Measurements from ENCODE around the gene CCNE1.

The CCNE1 gene

DNA sequence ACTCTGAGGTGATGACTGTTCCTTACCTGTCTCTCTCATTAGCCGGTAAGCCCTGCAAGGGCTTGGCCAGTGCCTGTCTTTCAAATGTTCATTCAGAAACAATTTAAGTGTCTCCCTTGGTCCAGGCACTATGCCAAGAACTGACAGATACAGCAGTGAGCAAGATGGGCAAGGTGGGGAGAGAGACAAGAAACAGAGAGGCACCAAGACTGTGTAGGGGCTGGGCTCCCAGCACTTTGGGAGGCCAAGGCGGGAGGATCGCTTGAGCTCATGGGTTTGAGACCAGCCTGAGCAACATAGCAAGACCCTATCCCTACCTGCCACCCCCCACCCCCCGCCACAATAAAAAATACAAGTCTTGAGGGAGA lies 1.3 kb upstream of the CCNE1 start:
- TF ChIP-seq, protein P1, sequence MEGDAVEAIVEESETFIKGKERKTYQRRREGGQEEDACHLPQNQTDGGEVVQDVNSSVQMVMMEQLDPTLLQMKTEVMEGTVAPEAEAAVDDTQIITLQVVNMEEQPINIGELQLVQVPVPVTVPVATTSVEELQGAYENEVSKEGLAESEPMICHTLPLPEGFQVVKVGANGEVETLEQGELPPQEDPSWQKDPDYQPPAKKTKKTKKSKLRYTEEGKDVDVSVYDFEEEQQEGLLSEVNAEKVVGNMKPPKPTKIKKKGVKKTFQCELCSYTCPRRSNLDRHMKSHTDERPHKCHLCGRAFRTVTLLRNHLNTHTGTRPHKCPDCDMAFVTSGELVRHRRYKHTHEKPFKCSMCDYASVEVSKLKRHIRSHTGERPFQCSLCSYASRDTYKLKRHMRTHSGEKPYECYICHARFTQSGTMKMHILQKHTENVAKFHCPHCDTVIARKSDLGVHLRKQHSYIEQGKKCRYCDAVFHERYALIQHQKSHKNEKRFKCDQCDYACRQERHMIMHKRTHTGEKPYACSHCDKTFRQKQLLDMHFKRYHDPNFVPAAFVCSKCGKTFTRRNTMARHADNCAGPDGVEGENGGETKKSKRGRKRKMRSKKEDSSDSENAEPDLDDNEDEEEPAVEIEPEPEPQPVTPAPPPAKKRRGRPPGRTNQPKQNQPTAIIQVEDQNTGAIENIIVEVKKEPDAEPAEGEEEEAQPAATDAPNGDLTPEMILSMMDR (IDR thresholded peaks at IDR 0.05; ENCODE audit: insufficient read depth, low read length, missing control alignments) = no peak
- POLR2A ChIA-PET = no interaction called here
- CTCF ChIA-PET = no interaction called here
- DNase-seq (ENCODE audit: low read depth, low spot score) = no peak
- H3K4me3 ChIP-seq (ENCODE audit: low read depth, low read length) = no peak overlapping the region

DNA sequence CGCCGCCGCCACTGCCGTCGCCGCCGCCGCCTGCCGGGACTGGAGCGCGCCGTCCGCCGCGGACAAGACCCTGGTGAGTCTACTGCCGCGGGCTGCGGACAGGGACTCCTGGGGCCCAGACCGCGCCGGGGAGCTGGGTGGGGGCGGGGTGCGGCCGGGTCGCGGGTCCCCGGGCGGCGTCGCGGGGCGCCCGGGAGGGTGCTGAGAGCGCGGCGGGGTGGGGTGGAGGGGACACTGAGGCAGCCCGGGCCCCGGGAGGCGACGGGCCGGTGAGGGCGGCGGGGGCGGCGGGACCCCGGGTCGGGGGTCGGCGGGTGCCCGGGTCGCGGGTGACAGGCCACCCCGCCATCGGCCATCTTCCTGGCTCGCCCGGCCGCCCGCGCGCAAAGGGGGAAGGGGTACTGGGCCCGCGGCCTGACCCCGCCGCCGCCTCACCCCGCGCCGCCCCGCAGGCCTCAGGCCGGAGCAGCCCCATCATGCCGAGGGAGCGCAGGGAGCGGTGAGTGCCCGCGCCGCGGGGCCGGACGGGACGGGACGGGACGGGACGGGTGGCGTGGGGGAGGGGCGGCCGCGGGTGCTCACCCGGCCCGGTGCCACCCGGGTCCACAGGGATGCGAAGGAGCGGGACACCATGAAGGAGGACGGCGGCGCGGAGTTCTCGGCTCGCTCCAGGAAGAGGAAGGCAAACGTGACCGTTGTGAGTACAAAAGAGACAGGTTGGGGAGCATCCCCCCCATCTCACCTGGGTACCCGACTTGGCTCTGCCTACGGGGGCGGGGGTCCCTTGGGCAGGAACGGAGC lies 489 bp downstream of the CCNE1 start:
- ChIA-PET POLR2A (no interaction called here), CTCF (interaction anchor here (0.9 kb wide), 1 partner anchor 96 kb away, joined by 3 read pairs; no protein-coding TSS in a partner anchor)
- DNase-seq (ENCODE audit: low read depth, low spot score) = no peak
- H3K4me3 ChIP-seq (ENCODE audit: low read depth, low read length) = peak overlapping the region; percentile 54
- TF ChIP-seq, protein P1 (IDR thresholded peaks at IDR 0.05; ENCODE audit: insufficient read depth, low read length, missing control alignments) = no peak

DNA sequence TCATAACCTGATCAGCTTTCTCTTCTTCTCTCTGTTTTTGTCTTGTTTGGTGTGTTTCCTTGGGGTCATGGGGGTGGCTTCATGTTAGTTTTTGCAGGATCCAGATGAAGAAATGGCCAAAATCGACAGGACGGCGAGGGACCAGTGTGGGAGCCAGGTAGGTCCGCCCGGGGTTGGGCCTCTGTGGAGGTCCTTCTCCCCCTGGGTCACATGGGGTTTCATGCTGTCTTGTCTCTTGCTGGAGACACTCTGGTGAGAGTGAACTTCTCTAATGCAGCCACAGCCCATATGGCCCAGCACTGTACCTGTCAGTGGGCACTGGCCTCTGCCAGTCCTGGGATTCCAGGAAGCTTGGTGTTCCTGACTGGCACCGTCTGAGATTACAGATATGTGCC lies 1.1 kb downstream of the CCNE1 start:
- CTCF ChIA-PET = interaction anchor here (0.9 kb wide), 1 partner anchor 97 kb away, joined by 3 read pairs; no protein-coding TSS in a partner anchor
- DNase-seq (ENCODE audit: low read depth, low spot score) = no peak
- peak overlapping the region; percentile 54 for H3K4me3 ChIP-seq (ENCODE audit: low read depth, low read length)
- TF ChIP-seq, protein P1 (IDR thresholded peaks at IDR 0.05; ENCODE audit: insufficient read depth, low read length, missing control alignments) = no peak
- POLR2A ChIA-PET = no interaction called here

DNA sequence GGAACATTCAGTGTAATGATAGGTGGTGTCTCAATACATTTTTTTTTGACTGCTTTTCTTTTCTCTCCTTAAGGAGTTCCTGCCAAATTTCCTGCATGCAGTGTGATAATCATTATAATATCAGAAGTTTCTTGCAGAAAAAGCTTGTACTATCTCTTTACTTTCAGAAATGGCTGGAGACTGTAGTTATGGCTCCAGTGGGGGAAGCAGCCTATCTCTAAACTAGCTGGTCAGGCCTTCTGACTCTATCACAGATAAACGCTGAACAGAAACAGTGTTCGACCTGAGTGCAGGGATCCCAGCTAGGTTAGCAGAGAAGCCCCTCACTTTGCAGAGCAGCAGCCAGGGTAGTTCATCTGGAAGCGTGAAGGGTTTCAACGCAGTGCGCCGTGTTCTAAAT lies 1.9 kb downstream of the CCNE1 start:
- DNase-seq (ENCODE audit: low read depth, low spot score) = no peak
- POLR2A ChIA-PET = no interaction called here
- CTCF ChIA-PET = interaction anchor here (0.9 kb wide), 1 partner anchor 97 kb away, joined by 3 read pairs; no protein-coding TSS in a partner anchor
- TF ChIP-seq, protein P1 (IDR thresholded peaks at IDR 0.05; ENCODE audit: insufficient read depth, low read length, missing control alignments) = no peak
- H3K4me3 ChIP-seq (ENCODE audit: low read depth, low read length) = no peak overlapping the region

DNA sequence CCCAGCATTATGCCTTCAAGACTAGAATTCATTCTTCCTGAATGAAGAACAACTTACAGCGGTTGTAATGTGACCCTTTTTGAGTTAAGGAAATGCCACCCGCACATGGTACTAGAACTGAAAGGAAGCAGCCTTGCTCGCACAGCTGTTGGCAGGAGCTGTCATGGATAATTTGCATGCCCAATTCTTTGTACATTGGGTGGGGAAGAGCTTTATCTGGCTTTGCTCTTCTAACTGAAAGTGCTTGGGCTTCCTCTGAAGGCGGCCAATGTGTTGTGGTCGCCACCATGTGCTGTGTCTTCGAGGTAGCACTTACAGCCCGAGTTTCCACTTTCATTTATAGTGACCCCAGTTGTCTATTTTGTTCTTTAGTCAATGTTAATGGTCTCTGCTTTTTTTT lies 3.4 kb downstream of the CCNE1 start:
- POLR2A ChIA-PET = no interaction called here

DNA sequence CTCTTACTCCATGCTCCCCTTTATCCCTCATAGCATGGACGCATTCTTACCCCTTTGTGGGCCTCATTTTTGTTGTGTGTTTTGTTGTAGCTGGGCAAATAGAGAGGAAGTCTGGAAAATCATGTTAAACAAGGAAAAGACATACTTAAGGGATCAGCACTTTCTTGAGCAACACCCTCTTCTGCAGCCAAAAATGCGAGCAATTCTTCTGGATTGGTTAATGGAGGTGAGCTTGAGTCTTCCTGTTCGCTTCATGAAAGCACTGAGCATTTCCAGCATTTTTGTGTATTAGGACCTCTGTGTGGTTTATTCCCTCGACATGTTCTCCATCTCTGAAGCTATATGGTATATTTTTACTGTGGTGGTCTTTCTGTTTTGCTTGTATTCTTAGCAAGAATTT lies 5.5 kb downstream of the CCNE1 start:
- ChIA-PET CTCF (no interaction called here), POLR2A (interaction anchor here (0.7 kb wide), 1 partner anchor 9 kb away, joined by 4 read pairs; no protein-coding TSS in a partner anchor)
- TF ChIP-seq, protein P1 (IDR thresholded peaks at IDR 0.05; ENCODE audit: insufficient read depth, low read length, missing control alignments) = no peak
- DNase-seq (ENCODE audit: low read depth, low spot score) = no peak
- H3K4me3 ChIP-seq (ENCODE audit: low read depth, low read length) = no peak overlapping the region

More for the DNA sequence above, 3.4 kb downstream of the CCNE1 start:
- TF ChIP-seq, protein P1 (IDR thresholded peaks at IDR 0.05; ENCODE audit: insufficient read depth, low read length, missing control alignments) = no peak
- no peak overlapping the region for H3K4me3 ChIP-seq (ENCODE audit: low read depth, low read length)
- no peak for DNase-seq (ENCODE audit: low read depth, low spot score)
- CTCF ChIA-PET = no interaction called here

All from AG04449 (cell line).